WTC11 (cell line): ENCODE measurements around the gene MMP28. TPM values are rescaled to one million over a fixed set of nuclear protein-coding genes. Genes with fewer than 3 reads are reported as not detected.

ENCODE experiments used
- ATAC-seq: fragments of 200-7000 bp; cut with Tn5 transposase; 2 replicates; pipeline ENCODE4 v1.10.0; 2021; ENCODE audit warnings: mild to moderate bottlenecking, moderate library complexity
- CTCF ChIA-PET: fragments of 300-600 bp; sonication (Branson Sonifier 250); formaldehyde crosslinking; loops from one replicate; lab custom pipeline; 2021; ENCODE audit warnings: antibody characterized with exemption; lab: Charles Lee
- POLR2A ChIA-PET: fragments of 350-600 bp; sonication (Branson Sonifier 250); formaldehyde crosslinking; loops from one replicate; lab custom pipeline; 2021; ENCODE audit warnings: antibody characterized with exemption; lab: Charles Lee
- DNase-seq: peaks from one replicate; pipeline ENCODE4 v3.0.0; 2021; ENCODE audit warnings: low spot score
- H3K27ac Mint-ChIP-seq: 2 replicates; pipeline ENCODE4 v1.8.0; 2021; ENCODE audit warnings: mixed read lengths
- H3K27me3 Mint-ChIP-seq: 2 replicates; pipeline ENCODE4 v1.8.0; 2021; ENCODE audit warnings: low read depth, mild to moderate bottlenecking, moderate library complexity, mixed read lengths
- H3K36me3 Mint-ChIP-seq: 2 replicates; pipeline ENCODE4 v1.8.0; 2021; ENCODE audit warnings: mixed read lengths
- H3K4me1 Mint-ChIP-seq: 2 replicates; pipeline ENCODE4 v1.8.0; 2022; ENCODE audit warnings: mixed read lengths
- H3K4me3 Mint-ChIP-seq: 2 replicates; pipeline ENCODE4 v1.8.0; 2021; ENCODE audit warnings: mild to moderate bottlenecking, moderate library complexity, mixed read lengths
- H3K9me3 Mint-ChIP-seq: 2 replicates; pipeline ENCODE4 v1.8.0; 2021; ENCODE audit warnings: mixed read lengths
- SMAD3 ChIP-seq: sonication (generic); formaldehyde crosslinking; IDR thresholded peaks from 2 replicates; pipeline ENCODE4 v1.8.0; 2022; ENCODE audit warnings: missing genetic modification reagents, mild to moderate bottlenecking, borderline replicate concordance
- TP53 ChIP-seq: sonication (generic); formaldehyde crosslinking; IDR thresholded peaks from 2 replicates; pipeline ENCODE4 v1.8.1; 2023; ENCODE audit warnings: mild to moderate bottlenecking, missing genetic modification reagents
- ZBTB21 ChIP-seq: sonication (generic); formaldehyde crosslinking; IDR thresholded peaks from 2 replicates; pipeline ENCODE4 v1.8.1; 2023; ENCODE audit warnings: mild to moderate bottlenecking, missing genetic modification reagents, borderline replicate concordance
- ZNF219 ChIP-seq: sonication (generic); formaldehyde crosslinking; IDR thresholded peaks from 2 replicates; pipeline ENCODE4 v1.8.0; 2023; ENCODE audit warnings: missing genetic modification reagents, mild to moderate bottlenecking, borderline replicate concordance
- ZNF232 ChIP-seq: sonication (generic); formaldehyde crosslinking; IDR thresholded peaks from 2 replicates; pipeline ENCODE4 v1.8.0; 2022; ENCODE audit warnings: mild to moderate bottlenecking, missing genetic modification reagents
- ZNF263 ChIP-seq: sonication (generic); formaldehyde crosslinking; IDR thresholded peaks from 2 replicates; pipeline ENCODE4 v1.8.1; 2022; ENCODE audit warnings: low read depth, mild to moderate bottlenecking, moderate library complexity, missing genetic modification reagents
- total RNA-seq: library from RNA; stranded (reverse); gene quantifications from 3 replicates; pipeline ENCODE4 v1.2.3, GENCODE V29; 2021
- TF ChIP-seq, protein P1 (sequence below): sonication (generic); formaldehyde crosslinking; IDR thresholded peaks from 2 replicates; pipeline ENCODE4 v1.8.1; 2023; ENCODE audit warnings: mild to moderate bottlenecking, missing genetic modification reagents, moderate library complexity
- TF ChIP-seq, protein P2 (sequence below): sonication (generic); formaldehyde crosslinking; IDR thresholded peaks from 2 replicates; pipeline ENCODE4 v1.8.1; 2022; ENCODE audit warnings: mild to moderate bottlenecking, missing genetic modification reagents, moderate library complexity, borderline replicate concordance
- TF ChIP-seq, protein P3 (sequence below): sonication (generic); formaldehyde crosslinking; IDR thresholded peaks from 2 replicates; pipeline ENCODE4 v1.8.0; 2022; ENCODE audit warnings: mild to moderate bottlenecking, missing genetic modification reagents
- TF ChIP-seq, protein P4 (sequence below): sonication (generic); formaldehyde crosslinking; IDR thresholded peaks from 2 replicates; pipeline ENCODE4 v1.8.1; 2022; ENCODE audit warnings: low read depth, missing genetic modification reagents, borderline replicate concordance
- TF ChIP-seq, protein P5 (sequence below): fragments of 250-450 bp; sonication (Bioruptor Pico); conservative IDR thresholded peaks from 2 replicates; pipeline ENCODE4 v1.9.0; 2021; ENCODE audit warnings: mild to moderate bottlenecking
- TF ChIP-seq, protein P6 (sequence below): sonication (generic); formaldehyde crosslinking; IDR thresholded peaks from 2 replicates; pipeline ENCODE4 v1.8.1; 2023; ENCODE audit warnings: mild to moderate bottlenecking, missing genetic modification reagents
- TF ChIP-seq, protein P7 (sequence below): sonication (generic); formaldehyde crosslinking; IDR thresholded peaks from 2 replicates; pipeline ENCODE4 v1.8.1; 2023; ENCODE audit warnings: mild to moderate bottlenecking, missing genetic modification reagents
- TF ChIP-seq, protein P8 (sequence below): fragments of 250-450 bp; sonication (Bioruptor Pico); IDR thresholded peaks from 2 replicates; pipeline ENCODE4 v2.1.2; 2022; ENCODE audit warnings: mild to moderate bottlenecking, moderate library complexity

The MMP28 gene
- total RNA-seq, 1 experiment from 2014 or later = 0.22 TPM

DNA sequence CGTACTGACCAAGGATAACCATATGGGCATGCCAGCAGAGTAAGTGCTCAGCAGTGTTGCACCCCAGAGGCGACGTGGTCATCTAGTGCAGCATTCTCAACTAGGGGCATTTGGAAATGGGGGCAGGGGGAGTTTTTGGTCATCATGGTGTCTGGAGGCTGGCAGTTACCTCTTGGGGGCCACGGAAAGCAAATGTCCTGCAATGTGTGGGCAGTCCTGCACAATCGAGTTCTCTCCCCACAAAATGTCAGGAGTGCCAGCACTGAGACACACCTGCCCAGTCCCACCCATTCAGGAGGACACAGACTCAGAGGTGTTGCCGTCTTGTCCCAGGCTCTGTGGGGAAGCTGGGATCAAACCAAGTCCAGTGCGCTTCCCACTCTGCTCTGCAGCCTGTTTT lies 61.0 kb downstream of the MMP28 start (continued):
- TF ChIP-seq SMAD3 (CRISPR knock-in tag) = no peak
- no peak for TF ChIP-seq TP53 (CRISPR knock-in tag)
- TF ChIP-seq, protein P1, sequence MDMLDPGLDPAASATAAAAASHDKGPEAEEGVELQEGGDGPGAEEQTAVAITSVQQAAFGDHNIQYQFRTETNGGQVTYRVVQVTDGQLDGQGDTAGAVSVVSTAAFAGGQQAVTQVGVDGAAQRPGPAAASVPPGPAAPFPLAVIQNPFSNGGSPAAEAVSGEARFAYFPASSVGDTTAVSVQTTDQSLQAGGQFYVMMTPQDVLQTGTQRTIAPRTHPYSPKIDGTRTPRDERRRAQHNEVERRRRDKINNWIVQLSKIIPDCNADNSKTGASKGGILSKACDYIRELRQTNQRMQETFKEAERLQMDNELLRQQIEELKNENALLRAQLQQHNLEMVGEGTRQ (CRISPR knock-in tag) = no peak

DNA sequence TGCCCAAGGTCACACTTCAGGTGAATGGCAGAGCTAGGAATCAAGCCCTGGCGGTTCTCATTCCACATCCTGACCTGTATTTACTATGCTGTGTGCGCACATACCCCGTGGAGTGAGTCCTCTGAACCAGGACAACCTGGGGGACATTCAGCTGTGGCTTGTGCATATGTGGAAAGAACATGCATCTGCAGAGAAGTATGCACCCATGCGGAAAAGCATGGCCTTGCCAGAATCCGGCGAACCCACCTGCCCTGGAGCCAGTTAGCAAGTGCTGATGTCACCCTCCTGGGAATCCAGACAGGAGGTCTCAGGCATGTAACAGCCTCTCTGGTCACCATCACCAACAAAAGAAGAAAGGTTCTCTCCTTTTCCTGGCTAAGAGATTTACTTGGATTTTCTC lies 62.1 kb downstream of the MMP28 start:
- TF ChIP-seq ZNF219 (CRISPR knock-in tag) (no peak), ZNF232 (CRISPR knock-in tag) (no peak), ZBTB21 (CRISPR knock-in tag) (no peak), ZNF263 (CRISPR knock-in tag) (no peak)
- TF ChIP-seq, protein P2, sequence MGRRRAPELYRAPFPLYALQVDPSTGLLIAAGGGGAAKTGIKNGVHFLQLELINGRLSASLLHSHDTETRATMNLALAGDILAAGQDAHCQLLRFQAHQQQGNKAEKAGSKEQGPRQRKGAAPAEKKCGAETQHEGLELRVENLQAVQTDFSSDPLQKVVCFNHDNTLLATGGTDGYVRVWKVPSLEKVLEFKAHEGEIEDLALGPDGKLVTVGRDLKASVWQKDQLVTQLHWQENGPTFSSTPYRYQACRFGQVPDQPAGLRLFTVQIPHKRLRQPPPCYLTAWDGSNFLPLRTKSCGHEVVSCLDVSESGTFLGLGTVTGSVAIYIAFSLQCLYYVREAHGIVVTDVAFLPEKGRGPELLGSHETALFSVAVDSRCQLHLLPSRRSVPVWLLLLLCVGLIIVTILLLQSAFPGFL (CRISPR knock-in tag) = no peak
- TF ChIP-seq, protein P3, sequence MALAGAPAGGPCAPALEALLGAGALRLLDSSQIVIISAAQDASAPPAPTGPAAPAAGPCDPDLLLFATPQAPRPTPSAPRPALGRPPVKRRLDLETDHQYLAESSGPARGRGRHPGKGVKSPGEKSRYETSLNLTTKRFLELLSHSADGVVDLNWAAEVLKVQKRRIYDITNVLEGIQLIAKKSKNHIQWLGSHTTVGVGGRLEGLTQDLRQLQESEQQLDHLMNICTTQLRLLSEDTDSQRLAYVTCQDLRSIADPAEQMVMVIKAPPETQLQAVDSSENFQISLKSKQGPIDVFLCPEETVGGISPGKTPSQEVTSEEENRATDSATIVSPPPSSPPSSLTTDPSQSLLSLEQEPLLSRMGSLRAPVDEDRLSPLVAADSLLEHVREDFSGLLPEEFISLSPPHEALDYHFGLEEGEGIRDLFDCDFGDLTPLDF (CRISPR knock-in tag) = no peak
- TF ChIP-seq, protein P4, sequence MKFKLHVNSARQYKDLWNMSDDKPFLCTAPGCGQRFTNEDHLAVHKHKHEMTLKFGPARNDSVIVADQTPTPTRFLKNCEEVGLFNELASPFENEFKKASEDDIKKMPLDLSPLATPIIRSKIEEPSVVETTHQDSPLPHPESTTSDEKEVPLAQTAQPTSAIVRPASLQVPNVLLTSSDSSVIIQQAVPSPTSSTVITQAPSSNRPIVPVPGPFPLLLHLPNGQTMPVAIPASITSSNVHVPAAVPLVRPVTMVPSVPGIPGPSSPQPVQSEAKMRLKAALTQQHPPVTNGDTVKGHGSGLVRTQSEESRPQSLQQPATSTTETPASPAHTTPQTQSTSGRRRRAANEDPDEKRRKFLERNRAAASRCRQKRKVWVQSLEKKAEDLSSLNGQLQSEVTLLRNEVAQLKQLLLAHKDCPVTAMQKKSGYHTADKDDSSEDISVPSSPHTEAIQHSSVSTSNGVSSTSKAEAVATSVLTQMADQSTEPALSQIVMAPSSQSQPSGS (CRISPR knock-in tag) = no peak
- TF ChIP-seq, protein P5, sequence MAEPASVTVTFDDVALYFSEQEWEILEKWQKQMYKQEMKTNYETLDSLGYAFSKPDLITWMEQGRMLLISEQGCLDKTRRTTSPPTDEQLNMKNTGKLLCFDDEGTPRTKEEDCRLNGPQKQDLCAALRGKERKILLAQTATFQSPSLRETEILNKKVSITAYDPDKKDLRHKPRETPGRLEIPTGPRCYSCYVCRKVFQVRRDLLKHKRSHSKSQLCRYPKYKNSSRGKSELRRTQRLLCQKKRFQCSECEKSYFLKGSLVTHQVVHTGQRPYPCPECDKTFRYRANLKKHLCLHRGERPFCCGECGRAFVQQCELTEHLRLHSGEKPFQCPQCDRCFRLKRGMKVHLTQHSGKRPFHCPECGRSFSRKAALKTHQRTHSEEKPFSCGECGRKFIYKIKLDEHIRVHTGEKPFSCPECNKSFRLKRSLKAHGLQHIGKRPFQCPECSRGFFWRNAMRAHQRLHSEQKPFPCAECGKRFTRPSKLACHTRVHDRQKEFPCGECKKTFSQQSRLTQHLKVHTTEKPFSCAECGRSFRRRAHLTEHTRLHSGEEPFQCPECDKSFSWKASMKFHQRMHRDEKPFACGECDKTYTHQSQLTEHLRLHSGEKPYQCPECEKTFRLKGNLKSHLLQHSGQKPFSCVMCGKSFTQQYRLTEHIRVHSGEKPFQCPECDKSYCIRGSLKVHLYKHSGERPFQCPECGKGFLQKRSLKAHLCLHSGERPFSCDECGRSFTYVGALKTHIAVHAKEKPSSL (CRISPR knock-in tag) = no peak
- TF ChIP-seq, protein P6, sequence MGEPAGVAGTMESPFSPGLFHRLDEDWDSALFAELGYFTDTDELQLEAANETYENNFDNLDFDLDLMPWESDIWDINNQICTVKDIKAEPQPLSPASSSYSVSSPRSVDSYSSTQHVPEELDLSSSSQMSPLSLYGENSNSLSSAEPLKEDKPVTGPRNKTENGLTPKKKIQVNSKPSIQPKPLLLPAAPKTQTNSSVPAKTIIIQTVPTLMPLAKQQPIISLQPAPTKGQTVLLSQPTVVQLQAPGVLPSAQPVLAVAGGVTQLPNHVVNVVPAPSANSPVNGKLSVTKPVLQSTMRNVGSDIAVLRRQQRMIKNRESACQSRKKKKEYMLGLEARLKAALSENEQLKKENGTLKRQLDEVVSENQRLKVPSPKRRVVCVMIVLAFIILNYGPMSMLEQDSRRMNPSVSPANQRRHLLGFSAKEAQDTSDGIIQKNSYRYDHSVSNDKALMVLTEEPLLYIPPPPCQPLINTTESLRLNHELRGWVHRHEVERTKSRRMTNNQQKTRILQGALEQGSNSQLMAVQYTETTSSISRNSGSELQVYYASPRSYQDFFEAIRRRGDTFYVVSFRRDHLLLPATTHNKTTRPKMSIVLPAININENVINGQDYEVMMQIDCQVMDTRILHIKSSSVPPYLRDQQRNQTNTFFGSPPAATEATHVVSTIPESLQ (CRISPR knock-in tag) = no peak
- TF ChIP-seq, protein P7, sequence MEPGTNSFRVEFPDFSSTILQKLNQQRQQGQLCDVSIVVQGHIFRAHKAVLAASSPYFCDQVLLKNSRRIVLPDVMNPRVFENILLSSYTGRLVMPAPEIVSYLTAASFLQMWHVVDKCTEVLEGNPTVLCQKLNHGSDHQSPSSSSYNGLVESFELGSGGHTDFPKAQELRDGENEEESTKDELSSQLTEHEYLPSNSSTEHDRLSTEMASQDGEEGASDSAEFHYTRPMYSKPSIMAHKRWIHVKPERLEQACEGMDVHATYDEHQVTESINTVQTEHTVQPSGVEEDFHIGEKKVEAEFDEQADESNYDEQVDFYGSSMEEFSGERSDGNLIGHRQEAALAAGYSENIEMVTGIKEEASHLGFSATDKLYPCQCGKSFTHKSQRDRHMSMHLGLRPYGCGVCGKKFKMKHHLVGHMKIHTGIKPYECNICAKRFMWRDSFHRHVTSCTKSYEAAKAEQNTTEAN (CRISPR knock-in tag) = no peak
- TF ChIP-seq, protein P8, sequence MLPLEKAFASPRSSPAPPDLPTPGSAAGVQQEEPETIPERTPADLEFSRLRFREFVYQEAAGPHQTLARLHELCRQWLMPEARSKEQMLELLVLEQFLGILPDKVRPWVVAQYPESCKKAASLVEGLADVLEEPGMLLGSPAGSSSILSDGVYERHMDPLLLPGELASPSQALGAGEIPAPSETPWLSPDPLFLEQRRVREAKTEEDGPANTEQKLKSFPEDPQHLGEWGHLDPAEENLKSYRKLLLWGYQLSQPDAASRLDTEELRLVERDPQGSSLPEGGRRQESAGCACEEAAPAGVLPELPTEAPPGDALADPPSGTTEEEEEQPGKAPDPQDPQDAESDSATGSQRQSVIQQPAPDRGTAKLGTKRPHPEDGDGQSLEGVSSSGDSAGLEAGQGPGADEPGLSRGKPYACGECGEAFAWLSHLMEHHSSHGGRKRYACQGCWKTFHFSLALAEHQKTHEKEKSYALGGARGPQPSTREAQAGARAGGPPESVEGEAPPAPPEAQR (CRISPR knock-in tag) = no peak
- H3K9me3 Mint-ChIP-seq = no peaks in the 10 kb centered on the region

More for the DNA sequence above, 62.1 kb downstream of the MMP28 start:
- ChIA-PET CTCF (interaction anchor here (2.6 to 8.1 kb wide), 4 partner anchors 8 to 120 kb away, joined by 16 to 85 read pairs (median 26); no protein-coding TSS in a partner anchor), POLR2A (interaction anchor here (1.0 kb wide), 1 partner anchor 8 kb away, joined by 3 read pairs; no protein-coding TSS in a partner anchor)
- Mint-ChIP-seq H3K27ac (no peak overlapping the region), H3K36me3 (no peaks in the 10 kb centered on the region), H3K4me3 (peak overlapping the region; percentile 85; the same call in 1 of the 2 replicates), H3K27me3 (peaks cover 16% of the 10 kb centered on the region), H3K4me1 (peaks cover 27% of the 10 kb centered on the region)
- no peak for ATAC-seq
- no peak for DNase-seq
